ENCODE measurements around the gene TMEM150A.

Gene TMEM150A

GRCh38 chr2:85631316-85631715 lies 28.8 kb upstream of the TMEM150A start:
- Histone ChIP-seq H4K91ac (ENCODE audit: low read depth, low read length, poor library complexity) (no peak overlapping the region), H3K4me2 (ENCODE audit: insufficient read depth, low read length, poor library complexity, severe bottlenecking) (no peak overlapping the region), H3K36me3 (replicated peaks in 1 of 2; ENCODE audit: control insufficient read depth in 2 of 2, insufficient read depth in 2 of 2, low read length in 2 of 2) (peaks cover 31 to 91% of the 10 kb centered on the region in 2 donors), H3K23ac (ENCODE audit: low read depth, low read length, poor library complexity) (no peak overlapping the region), H2BK120ac (ENCODE audit: low read depth, low read length) (no peak overlapping the region), H3K4me1 (ENCODE audit: control insufficient read depth in 2 of 2, insufficient read depth in 1 of 2, low read depth in 1 of 2, low read length in 2 of 2) (no peaks in the 10 kb centered on the region), H3K14ac (ENCODE audit: low read length) (no peak overlapping the region), H2AK5ac (ENCODE audit: low read depth, low read length) (no peak overlapping the region), H3K9me3 (replicated peaks in 1 of 2; ENCODE audit: control insufficient read depth in 2 of 2, insufficient read depth in 1 of 2, low read depth in 1 of 2, low read length in 2 of 2) (no peaks in the 10 kb centered on the region), H2BK12ac (ENCODE audit: low read length) (no peak overlapping the region), H3K4me3 (ENCODE audit: low read length in 2 of 2) (no peak overlapping the region), H3K4ac (ENCODE audit: low read length) (no peak overlapping the region), H3K27me3 (ENCODE audit: control insufficient read depth in 3 of 3, insufficient read depth in 3 of 3, low read depth in 1 of 3, low read length in 3 of 3) (no peaks in the 10 kb centered on the region), H2BK5ac (ENCODE audit: low read length) (no peak overlapping the region), H3K18ac (ENCODE audit: low read length) (no peak overlapping the region), H3K79me1 (ENCODE audit: low read depth, low read length) (no peaks in the 10 kb centered on the region), H3K9ac (ENCODE audit: low read depth, low read length, poor library complexity) (no peak overlapping the region), H3K27ac (replicated peaks; ENCODE audit: low read length) (no peak overlapping the region), H4K8ac (ENCODE audit: low read depth, low read length) (no peak overlapping the region), H2BK15ac (ENCODE audit: low read length) (no peak overlapping the region), H2AFZ (ENCODE audit: low read length) (no peak overlapping the region)
- no CpG with 5 or more reads among the region's 3 CpGs for WGBS, 2 donors (ENCODE audit: extremely low coverage in 2 of 2, insufficient read length in 2 of 2, insufficient replicate concordance in 1 of 2)
- DNase-seq (ENCODE audit: low spot score), result no peak

- H3K4me3 ChIP-seq (ENCODE audit: low read length in 2 of 2), result no peak overlapping the region
- no peak overlapping the region for H4K91ac ChIP-seq (ENCODE audit: low read depth, low read length, poor library complexity)
- no peak overlapping the region for H3K27ac ChIP-seq (replicated peaks; ENCODE audit: low read length)
- no peak overlapping the region for H2AFZ ChIP-seq (ENCODE audit: low read length)
- no peak overlapping the region for H3K14ac ChIP-seq (ENCODE audit: low read length)
- no peak overlapping the region for H3K9ac ChIP-seq (ENCODE audit: low read depth, low read length, poor library complexity)
- no peak overlapping the region for H3K4ac ChIP-seq (ENCODE audit: low read length)
- H2BK12ac ChIP-seq (ENCODE audit: low read length), result no peak overlapping the region
- no peaks in the 10 kb centered on the region for H3K27me3 ChIP-seq (ENCODE audit: control insufficient read depth in 3 of 3, insufficient read depth in 3 of 3, low read depth in 1 of 3, low read length in 3 of 3)
- H3K9me3 ChIP-seq (replicated peaks in 1 of 2; ENCODE audit: control insufficient read depth in 2 of 2, insufficient read depth in 1 of 2, low read depth in 1 of 2, low read length in 2 of 2), result no peaks in the 10 kb centered on the region
- no peaks in the 10 kb centered on the region for H3K4me1 ChIP-seq (ENCODE audit: control insufficient read depth in 2 of 2, insufficient read depth in 1 of 2, low read depth in 1 of 2, low read length in 2 of 2)
- no peak overlapping the region for H2BK15ac ChIP-seq (ENCODE audit: low read length)
- H3K79me1 ChIP-seq (ENCODE audit: low read depth, low read length), result no peaks in the 10 kb centered on the region
- H4K8ac ChIP-seq (ENCODE audit: low read depth, low read length), result no peak overlapping the region
- WGBS, 2 donors (ENCODE audit: extremely low coverage in 2 of 2, insufficient read length in 2 of 2, insufficient replicate concordance in 1 of 2), result no CpG with 5 or more reads among the region's 2 CpGs
- no peak overlapping the region for H2BK5ac ChIP-seq (ENCODE audit: low read length)
- no peak overlapping the region for H2BK120ac ChIP-seq (ENCODE audit: low read depth, low read length)
- H3K36me3 ChIP-seq (replicated peaks in 1 of 2; ENCODE audit: control insufficient read depth in 2 of 2, insufficient read depth in 2 of 2, low read length in 2 of 2), result peaks cover 35 to 93% of the 10 kb centered on the region in 2 donors
- H3K23ac ChIP-seq (ENCODE audit: low read depth, low read length, poor library complexity), result no peak overlapping the region
- H2AK5ac ChIP-seq (ENCODE audit: low read depth, low read length), result no peak overlapping the region
- H3K4me2 ChIP-seq (ENCODE audit: insufficient read depth, low read length, poor library complexity, severe bottlenecking), result no peak overlapping the region
- DNase-seq (ENCODE audit: low spot score), result no peak
- no peak overlapping the region for H3K18ac ChIP-seq (ENCODE audit: low read length)
Observed at GRCh38 chr2:85628658-85629057, 26.2 kb upstream of the TMEM150A start.

- no peak overlapping the region for H3K4me3 ChIP-seq (ENCODE audit: low read length in 2 of 2)
- H3K79me1 ChIP-seq (ENCODE audit: low read depth, low read length), result no peaks in the 10 kb centered on the region
- no peak overlapping the region for H3K14ac ChIP-seq (ENCODE audit: low read length)
- H2BK5ac ChIP-seq (ENCODE audit: low read length), result no peak overlapping the region
- H3K4me1 ChIP-seq (ENCODE audit: control insufficient read depth in 2 of 2, insufficient read depth in 1 of 2, low read depth in 1 of 2, low read length in 2 of 2), result no peaks in the 10 kb centered on the region
- no peak overlapping the region for H3K4ac ChIP-seq (ENCODE audit: low read length)
- H2AK5ac ChIP-seq (ENCODE audit: low read depth, low read length), result no peak overlapping the region
- no peaks in the 10 kb centered on the region for H3K9me3 ChIP-seq (replicated peaks in 1 of 2; ENCODE audit: control insufficient read depth in 2 of 2, insufficient read depth in 1 of 2, low read depth in 1 of 2, low read length in 2 of 2)
- H3K27me3 ChIP-seq (ENCODE audit: control insufficient read depth in 3 of 3, insufficient read depth in 3 of 3, low read depth in 1 of 3, low read length in 3 of 3), result no peaks in the 10 kb centered on the region
- peaks cover 39 to 98% of the 10 kb centered on the region in 2 donors for H3K36me3 ChIP-seq (replicated peaks in 1 of 2; ENCODE audit: control insufficient read depth in 2 of 2, insufficient read depth in 2 of 2, low read length in 2 of 2)
- H3K18ac ChIP-seq (ENCODE audit: low read length), result no peak overlapping the region
- no peak overlapping the region for H2BK15ac ChIP-seq (ENCODE audit: low read length)
- no peak overlapping the region for H3K27ac ChIP-seq (replicated peaks; ENCODE audit: low read length)
- no peak overlapping the region for H2BK12ac ChIP-seq (ENCODE audit: low read length)
- H3K23ac ChIP-seq (ENCODE audit: low read depth, low read length, poor library complexity), result no peak overlapping the region
- no peak for DNase-seq (ENCODE audit: low spot score)
- H4K8ac ChIP-seq (ENCODE audit: low read depth, low read length), result no peak overlapping the region
- no CpG with 5 or more reads among the region's 5 CpGs for WGBS, 2 donors (ENCODE audit: extremely low coverage in 2 of 2, insufficient read length in 2 of 2, insufficient replicate concordance in 1 of 2)
- no peak overlapping the region for H4K91ac ChIP-seq (ENCODE audit: low read depth, low read length, poor library complexity)
- no peak overlapping the region for H3K9ac ChIP-seq (ENCODE audit: low read depth, low read length, poor library complexity)
- H3K4me2 ChIP-seq (ENCODE audit: insufficient read depth, low read length, poor library complexity, severe bottlenecking), result no peak overlapping the region
- H2AFZ ChIP-seq (ENCODE audit: low read length), result no peak overlapping the region
- H2BK120ac ChIP-seq (ENCODE audit: low read depth, low read length), result no peak overlapping the region
Observed at GRCh38 chr2:85623991-85624390, 21.5 kb upstream of the TMEM150A start.

GRCh38 chr2:85621338-85621737 lies 18.8 kb upstream of the TMEM150A start:
- Histone ChIP-seq H3K4me1 (ENCODE audit: control insufficient read depth in 2 of 2, insufficient read depth in 1 of 2, low read depth in 1 of 2, low read length in 2 of 2) (peaks cover 4 to 5% of the 10 kb centered on the region in 2 donors), H3K18ac (ENCODE audit: low read length) (no peak overlapping the region), H3K36me3 (replicated peaks in 1 of 2; ENCODE audit: control insufficient read depth in 2 of 2, insufficient read depth in 2 of 2, low read length in 2 of 2) (peaks cover 34 to 86% of the 10 kb centered on the region in 2 donors), H2AFZ (ENCODE audit: low read length) (no peak overlapping the region), H3K9me3 (replicated peaks in 1 of 2; ENCODE audit: control insufficient read depth in 2 of 2, insufficient read depth in 1 of 2, low read depth in 1 of 2, low read length in 2 of 2) (no peaks in the 10 kb centered on the region), H3K79me1 (ENCODE audit: low read depth, low read length) (peaks cover 3% of the 10 kb centered on the region), H3K9ac (ENCODE audit: low read depth, low read length, poor library complexity) (no peak overlapping the region), H4K91ac (ENCODE audit: low read depth, low read length, poor library complexity) (no peak overlapping the region), H3K27ac (replicated peaks; ENCODE audit: low read length) (no peak overlapping the region), H2BK12ac (ENCODE audit: low read length) (no peak overlapping the region), H3K14ac (ENCODE audit: low read length) (no peak overlapping the region), H2BK120ac (ENCODE audit: low read depth, low read length) (no peak overlapping the region), H3K27me3 (ENCODE audit: control insufficient read depth in 3 of 3, insufficient read depth in 3 of 3, low read depth in 1 of 3, low read length in 3 of 3) (no peaks in the 10 kb centered on the region), H3K4me3 (ENCODE audit: low read length in 2 of 2) (no peak overlapping the region), H2BK5ac (ENCODE audit: low read length) (no peak overlapping the region), H2BK15ac (ENCODE audit: low read length) (no peak overlapping the region), H2AK5ac (ENCODE audit: low read depth, low read length) (no peak overlapping the region), H3K4me2 (ENCODE audit: insufficient read depth, low read length, poor library complexity, severe bottlenecking) (no peak overlapping the region), H4K8ac (ENCODE audit: low read depth, low read length) (no peak overlapping the region), H3K23ac (ENCODE audit: low read depth, low read length, poor library complexity) (no peak overlapping the region), H3K4ac (ENCODE audit: low read length) (no peak overlapping the region)
- DNase-seq (ENCODE audit: low spot score), result no peak
- no CpG with 5 or more reads among the region's 1 CpG for WGBS, 2 donors (ENCODE audit: extremely low coverage in 2 of 2, insufficient read length in 2 of 2, insufficient replicate concordance in 1 of 2)
